Effector CD4-positive, alpha-beta T cell (primary cell): Measurements from ENCODE around the gene PITX1.

Experiments
- DNase-seq: peaks from one replicate; pipeline ENCODE4 v3.0.0-alpha.2; 2020

PITX1 gene

DNA sequence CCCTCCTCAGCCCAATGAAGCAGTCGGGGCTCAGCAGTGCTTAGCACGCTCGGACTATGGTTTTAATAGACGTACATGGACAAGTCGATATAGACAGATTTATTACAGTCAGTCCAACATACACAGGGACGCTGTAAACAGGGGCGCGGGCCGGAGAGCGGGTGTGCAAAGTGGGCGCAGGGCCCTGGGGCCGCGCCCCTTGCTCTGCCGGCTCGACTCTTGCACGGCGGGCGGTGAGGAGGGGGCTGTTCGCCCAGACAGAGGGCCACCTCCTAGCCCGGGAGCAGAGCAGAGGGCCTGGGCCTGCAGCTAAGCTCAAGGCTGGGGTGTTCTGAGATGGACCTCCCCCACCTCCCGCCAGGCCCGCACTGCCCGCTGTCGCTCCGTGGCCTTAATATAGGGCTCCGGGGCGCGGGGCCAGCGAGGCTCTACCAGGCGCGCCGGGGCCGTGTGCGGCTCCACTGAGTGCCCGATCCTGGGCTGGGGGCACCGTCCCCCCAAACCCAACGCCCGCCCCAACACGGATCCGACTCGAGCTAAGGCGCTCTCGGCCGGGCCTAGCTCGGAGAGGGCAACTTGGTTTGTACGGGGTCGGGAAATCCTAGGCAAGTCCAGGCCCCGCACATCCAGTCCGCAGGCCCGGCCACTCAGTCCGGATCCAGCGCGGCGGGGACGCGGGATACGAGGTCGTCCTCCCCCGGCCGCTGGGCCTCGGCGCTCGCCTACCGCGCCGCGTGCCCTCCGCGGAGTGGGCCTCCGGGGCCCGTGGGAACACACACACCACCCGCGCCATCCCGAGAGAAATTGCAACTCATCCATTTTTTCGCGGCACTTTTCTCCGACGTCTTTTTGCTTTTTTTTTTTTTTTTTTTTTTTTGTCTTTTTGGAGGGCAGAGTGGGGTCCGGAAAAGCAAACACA, 6.1 kb downstream of the PITX1 start:
- DNase-seq = no peak

DNA sequence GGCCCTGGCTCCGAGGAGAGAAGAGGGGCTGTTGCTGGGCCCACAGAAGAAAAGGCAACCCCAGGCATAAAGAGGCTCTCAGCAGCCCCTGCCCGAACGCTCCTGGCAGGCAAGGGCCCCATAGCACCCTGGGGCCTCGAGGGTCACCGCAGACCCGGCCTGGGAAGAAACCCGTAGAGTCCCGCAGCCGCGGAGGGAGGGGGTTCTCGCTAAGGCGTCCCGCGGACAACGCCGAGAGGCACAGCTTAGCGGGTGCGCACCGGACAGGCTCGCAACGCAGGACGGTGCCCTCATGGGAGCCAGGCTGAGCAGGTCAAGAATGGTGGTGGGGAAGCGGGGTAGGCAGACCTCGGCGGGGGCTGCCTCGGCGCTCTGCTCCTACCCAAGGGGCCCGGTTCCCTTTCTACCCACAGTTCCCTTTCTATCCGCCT, 6.7 kb downstream of the PITX1 start:
- DNase-seq = no peak

DNA sequence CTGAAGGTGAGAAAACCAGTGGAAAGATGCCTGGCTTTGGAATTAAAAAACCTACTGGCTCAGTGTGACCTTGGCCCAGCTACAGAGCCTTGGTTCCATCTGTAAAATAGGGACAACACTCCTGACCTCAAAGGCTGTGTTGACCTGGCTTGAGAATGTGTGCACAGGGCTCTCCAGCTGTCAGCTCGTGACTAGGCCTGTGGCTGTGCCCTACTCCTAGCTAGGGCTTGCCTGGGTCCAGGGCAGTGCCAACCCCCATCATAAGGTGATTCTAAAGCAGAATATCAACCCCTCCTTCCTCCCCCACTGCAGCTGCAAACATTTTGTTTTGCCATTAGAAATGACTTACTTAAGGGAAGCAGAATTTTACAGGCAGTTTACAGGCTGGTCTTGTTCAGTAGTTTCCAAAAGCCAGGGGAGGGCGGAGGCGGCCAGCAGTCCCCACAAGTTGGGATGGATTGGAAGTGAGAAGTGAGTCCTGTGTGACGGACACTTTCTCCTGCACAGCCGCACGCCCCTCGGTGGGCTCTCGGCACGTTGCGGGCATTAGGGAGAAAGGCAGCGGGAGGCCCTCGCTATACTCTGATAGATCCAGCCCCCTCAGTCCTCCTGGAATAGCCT, 7.3 kb downstream of the PITX1 start:
- DNase-seq = no peak

DNA sequence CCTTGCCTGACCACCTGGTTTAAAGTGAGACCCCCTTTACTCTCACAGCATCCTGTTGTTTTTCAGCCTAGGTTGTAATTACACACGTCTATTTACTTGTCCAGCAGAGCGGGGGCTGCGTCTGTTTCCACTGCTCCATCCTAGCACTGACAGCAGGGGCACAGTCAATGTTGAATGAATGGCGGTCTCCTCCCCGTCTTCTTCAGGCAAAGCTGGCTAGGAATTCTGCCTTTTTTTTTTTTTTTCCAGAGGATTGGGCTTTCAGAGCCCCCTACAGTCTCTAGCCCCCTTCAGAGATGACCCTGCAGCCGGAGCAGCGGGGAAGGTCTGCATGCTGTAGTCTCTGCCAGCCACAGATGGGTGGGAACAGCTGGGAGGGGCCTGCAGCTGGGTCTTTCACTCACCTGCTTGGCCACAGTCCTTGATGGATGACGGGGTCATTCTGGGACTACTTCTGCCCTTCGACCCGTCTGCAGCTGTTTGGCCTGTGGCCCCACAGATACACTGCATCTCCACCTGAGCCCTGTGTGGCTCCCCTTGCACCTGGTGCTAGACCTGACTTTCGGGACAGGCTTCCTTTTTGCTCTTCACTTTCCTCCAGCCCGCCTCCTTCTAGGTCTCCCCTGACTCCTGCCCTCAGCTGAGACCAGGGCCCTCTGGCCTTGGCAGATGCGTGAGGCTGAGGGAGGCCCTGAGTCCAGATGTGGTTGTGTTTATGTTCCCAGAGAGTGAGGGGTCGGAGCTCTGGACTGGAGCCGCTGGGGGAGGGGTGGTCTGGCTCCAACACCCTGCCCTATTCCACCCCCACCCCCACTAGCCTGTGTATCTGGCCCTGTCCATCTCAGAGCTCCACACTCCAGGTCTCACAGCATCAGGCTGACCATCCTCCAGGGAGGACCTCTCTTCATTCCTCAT, 8.0 kb downstream of the PITX1 start:
- DNase-seq = no peak

DNA sequence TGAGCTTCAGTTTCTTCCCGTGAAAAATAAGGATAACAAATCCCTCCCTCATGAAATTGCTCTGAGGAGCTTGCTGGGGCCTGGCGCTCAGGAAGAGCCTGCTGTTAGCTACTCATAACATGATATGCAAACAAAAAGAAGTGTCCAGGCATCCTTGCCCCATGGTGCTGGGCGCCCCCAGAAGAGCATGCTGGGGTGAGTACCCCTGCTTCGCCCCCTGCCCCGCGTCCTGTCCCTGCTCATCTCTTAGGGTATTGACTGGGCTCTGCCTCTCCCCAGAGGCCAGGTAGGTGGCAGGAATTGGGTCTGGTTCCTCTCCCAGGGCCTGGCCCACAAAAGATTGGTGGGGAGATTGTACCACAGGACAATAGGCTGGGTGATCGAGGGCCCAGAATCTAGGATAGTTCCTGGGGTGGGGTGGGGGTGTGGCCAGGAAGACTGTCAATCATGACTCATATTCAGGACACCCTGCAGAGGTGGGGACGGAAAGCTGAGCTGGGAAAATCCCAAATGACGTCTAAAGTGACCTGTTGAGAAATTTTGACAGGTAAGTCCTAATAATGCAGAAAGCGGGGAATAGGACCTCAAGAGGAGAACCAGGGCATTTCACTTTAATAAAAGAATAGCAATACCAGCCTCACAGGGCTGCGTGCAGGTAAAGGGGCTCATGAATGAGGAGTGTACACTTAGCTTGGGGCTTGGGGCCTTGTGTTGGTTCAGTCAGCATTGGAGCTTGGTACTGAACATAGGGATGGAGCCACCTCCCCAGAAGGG, 8.9 kb downstream of the PITX1 start:
- DNase-seq = no peak

DNA sequence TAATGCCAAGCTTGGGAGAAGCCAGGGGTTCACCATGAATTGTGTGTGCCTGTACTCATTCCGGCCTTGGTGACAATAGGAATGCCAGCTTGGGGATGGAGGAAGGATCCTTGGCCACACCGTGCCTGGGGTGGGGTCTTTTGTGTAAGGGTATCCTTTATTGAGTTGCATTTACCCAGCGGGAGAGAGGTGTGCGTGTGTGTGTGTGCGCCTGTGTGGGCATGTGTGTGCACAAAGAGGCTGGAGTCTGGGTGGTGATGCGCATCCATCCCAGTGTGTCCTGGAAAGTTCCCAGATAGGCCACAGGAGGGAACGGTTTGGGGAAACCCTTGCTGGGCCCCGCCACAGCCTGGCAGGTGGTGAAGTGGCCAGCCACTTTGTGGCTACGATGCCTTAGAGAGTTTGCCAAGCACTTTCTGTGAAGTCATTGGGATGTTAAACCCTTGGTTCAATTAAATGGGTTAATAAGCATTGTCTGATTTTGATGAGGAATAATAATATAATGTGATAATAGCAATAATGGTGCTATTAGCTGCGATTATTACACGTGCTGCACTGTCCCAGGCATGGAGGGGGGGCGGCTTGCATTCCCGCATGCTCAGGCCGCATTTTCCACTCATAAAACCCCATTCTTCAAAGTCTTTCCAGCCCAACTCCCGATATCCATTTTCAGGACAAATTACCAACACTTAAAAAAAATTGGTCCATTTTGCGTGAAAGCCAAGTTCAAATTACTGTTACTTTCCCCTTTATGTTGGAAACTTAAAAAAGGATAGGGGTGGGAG, 13.7 kb downstream of the PITX1 start:
- DNase-seq = no peak

DNA sequence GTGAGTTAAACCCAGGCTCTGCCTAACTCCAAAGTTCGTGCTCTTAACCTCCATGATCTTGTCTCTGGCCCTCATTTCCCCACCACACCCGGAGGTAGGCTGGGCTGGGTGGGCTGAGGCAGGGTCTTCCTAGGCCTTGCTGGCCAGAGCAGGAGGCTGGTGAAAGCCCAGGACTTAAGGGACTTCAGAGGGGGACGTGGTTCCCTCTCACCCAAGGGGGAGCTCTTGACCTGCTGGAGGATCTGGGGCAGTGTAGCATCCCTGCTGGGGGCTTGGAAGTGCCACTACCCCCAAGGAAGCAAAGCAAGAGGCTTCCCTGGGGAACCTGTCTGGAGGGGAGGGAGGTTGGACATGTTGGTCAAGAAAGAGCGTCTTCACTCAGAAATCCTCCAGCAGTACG, 14.7 kb downstream of the PITX1 start:
- DNase-seq = no peak

DNA sequence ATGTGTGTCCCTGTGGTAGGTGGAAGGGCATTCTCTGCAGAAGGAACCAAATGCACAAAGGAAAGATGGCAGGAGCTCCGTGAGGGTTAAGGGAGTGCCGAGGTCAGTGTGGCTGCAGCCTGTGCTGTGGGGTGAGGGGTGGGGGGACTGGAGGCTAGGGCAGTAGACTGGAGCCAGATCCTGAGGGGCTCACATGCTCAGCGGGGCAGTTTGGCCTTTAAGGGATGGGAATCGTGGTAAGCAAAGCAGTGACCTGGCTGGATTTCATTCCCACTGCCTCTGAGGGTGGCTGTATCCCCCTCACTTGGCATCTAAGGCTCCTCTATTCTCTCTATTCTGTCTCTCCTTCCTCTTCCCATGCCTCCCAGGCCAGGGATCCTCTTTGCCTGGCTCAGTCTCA, 15.6 kb downstream of the PITX1 start:
- no peak for DNase-seq

DNA sequence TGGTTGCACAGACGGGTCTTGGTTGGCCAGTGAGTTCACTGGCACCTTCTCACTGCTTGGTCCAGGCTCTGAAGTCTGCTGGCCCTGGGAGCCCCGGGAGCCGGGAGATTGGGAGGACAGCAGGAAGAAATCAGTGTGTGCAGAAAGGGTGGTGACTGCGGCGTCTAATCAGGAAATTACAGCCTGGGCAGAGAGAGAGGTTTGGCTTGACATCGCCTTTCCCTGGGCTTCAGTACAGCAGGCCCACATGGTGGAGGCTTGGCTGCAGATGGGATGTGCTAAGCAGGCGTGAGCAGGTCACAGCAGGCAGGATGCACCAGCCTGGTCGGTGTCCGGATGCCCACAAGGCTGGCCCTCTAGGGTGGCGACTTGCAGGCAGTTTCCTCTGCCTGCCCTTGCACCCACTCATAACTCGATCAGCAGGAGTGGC, 17.2 kb downstream of the PITX1 start:
- no peak for DNase-seq

DNA sequence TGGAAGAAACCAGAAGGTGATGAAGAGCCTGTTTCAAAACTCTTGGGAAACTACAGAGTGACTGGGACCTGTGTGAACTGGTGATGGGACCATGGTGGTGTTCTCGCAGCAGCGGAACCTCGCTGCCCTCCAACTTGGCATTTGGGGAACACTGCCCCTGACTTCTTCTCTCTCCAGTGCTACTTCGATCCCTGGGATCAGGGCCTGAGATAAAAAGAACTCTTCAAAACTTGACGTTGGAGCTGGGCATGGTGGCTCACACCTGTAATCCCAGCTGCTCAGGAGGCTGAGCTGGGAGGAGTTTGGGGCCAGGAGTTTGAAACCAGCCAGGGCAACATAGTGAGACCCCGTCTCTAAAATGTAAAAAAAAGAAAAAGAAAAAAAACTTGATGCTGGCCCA, 18.1 kb downstream of the PITX1 start:
- no peak for DNase-seq

DNA sequence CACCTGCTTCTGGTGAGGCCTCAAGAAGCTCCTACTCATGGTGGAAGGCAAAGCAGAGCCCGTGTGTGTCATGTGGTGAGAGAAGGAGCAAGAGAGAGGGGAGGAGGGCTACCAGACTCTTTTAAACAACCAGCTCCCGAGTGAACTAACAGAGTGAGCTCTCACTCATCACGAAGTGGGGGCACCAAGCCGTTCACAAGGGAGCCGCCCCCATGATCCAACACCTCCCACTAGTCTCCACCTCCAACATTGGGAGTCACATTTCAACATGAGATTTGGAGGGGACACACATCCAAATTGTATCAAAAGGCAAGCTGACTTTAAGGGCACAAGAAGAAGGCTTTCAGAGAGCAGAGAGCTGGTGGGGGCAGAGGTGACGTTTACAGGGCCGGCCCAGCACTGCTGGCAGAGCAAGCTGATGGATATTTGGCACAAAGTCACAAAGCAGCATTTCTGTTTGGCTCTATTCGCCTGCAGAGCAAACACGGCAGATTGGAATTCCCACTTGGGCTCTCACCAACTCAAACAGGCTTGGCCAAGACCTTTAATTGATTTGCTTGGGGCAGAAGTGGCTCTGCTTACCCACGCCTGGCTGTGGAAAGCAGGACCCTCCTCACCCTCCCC, 20.0 kb downstream of the PITX1 start:
- DNase-seq = no peak

DNA sequence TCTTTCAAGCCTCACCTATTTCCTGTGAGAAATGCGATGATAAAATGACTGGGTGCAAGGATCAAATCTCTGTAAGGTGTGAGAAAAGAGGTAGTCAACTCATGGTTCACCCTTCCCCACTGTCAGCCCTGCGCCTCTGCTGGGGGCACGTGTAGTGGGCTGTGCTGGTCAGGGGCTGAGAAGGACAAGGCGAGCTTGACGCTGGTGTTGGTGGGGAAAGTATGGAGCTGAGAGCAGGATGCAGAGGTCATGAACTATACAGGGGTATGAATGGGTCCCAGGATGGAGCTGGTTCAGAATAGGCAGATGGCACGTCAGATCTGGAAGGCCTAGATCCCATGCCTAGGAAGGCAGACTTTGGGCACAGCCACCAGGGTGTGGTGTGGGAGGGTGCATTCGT, 20.6 kb downstream of the PITX1 start:
- no peak for DNase-seq

DNA sequence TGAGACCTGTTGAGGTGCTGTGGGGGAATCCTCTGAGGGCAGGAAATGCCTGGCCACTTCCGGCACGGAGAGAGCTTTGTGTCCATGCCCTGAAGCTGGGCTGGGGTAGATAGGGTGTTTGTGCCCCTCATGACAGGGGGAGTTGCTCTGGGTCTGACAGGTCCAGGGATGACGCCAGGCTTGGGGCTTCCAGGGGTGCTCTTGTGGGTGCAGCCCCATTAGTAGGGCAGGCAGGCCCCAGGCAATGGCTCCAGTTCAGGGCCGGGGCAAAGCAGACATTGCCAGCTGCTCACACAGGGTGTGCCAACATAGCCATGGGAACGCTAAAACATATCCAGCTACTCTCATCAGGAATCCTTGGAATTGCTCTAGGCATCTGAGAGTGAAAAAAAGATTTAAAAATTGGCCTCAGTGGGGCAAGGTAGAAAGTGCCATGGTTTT, 21.1 kb downstream of the PITX1 start:
- no peak for DNase-seq

DNA sequence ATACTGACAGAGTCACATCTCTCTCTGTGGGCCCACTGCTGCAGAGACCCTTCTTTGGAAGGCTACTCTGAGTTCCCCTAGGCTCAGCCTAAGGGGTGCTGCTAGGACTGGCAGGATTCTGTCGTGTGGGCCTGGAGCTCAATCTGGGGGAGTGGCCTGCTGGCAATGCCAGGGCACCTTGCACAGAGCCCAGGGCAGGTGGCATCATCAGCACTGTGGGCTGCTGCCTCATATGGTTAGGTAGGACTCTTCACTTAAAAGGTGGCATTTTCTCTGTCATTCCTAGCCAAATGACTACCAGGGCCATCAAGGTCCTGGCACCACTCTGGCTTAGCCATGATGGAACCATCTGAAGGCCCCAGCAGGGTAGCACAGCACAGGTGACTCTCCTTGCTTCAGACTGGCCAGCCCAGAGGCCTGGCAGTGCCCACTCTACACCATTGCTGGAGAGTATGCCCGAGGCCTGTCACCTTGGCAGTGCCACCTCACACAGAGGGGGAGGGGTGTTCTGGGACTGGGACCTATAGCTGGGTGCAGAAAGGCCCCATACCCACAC, 21.9 kb downstream of the PITX1 start:
- DNase-seq = no peak

DNA sequence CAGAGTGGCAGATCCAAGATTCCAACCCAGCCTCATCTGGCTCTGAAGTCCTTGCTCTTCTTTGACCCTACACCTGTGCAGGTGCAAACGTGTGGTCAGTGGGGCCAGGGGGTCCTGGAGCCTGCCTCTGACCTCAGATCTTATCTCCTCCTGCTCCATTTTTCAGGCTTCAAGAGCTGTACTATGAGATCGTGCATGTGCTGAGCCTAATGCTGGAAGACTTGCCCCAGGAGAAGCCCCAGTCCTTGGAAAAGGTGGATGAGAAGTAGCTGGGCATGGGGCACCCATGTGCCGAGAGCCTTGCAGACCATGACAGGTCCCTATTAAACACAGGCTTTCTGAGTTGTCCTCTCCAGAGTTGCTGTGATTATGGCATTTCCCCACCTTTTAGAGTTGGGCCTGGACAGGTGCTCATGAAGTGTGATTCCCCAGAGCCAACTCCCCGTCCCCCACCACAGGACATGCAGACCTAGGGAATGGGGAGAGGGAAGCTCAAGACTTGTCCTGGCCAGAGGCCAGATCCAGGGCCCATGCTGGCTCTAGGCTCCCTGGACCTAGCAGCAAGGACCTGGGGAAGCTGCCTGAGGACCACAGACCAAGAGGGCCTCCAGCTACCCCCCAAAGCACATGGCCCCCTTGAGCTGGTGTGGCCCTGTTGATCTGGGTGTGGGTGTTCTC, 22.5 kb downstream of the PITX1 start:
- no peak for DNase-seq

DNA sequence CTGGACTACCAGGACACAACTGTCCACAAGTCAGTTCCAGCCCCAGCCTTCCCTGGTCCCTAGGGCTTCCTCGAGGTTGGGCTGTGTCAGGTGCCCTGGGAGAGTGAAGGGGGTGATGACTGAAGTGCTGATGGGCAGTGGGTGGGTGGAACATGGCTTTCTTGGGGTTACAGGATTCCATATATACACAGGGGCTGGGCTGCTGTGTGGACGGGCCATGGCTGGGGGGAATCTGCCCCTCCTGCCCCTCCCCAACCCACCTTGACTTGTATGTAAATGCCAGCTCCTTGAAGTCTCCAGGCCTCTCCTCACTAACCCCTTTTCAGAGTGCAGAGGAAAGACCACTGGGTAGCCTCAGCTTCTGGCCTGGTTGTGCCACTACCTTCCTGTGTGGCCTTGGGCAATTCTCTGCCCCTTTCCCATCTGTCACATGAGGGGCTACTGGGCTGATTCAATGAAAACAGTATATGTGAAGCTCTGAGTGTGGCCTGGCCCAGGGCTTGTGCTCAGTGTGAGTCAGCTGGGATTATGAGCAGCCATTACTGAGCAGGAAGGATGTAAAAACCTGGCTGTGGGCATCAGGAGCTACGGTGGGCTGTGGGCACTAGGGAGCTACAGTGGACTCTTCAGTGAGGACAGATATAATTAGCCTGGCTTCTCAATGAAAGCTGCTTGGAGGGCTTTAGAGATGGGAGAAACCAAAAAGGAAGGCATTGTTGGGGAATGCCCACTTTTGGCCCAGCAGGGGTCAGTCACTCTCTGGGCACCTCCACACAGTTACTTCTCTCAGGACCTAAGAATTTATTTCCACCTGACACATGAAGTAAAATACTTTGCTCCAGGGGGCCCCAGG, 23.3 kb downstream of the PITX1 start:
- no peak for DNase-seq

DNA sequence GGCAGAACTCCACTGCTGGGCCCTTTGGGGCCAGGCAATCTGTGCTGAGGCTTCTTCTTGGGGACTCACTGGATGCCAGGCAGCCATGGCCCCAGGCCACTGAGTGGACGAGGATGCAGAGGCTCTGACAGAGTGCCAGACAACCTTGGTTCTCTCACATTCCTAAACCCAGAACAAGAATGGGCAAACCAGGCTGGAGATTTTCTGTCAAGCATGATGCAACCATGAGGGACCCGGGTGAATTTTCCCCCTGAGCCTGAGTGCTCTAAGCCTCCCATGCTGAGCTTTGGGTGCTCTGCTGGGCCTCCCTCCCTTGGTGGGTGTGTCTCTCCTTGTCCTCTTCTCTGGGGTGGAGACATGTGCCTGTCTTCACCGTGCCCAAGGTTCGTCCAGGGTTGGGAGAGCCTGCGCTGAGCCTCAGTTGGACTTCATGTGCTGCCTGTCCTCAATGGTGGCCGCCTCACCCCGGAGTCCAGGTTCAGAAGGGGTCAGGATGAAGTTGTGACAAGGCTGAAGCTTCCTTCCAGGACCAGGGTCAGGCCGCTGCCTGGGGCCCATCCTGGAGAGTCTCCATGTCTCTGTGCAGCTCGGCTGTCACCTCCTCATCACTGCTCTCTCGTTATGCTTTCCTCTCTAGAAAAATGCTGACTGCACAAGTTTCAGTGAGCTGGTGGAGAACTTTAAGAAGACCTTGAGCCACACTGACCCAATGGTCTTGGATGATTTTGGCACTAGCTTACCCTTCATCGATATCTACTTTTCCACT, 24.1 kb downstream of the PITX1 start:
- DNase-seq = no peak

DNA sequence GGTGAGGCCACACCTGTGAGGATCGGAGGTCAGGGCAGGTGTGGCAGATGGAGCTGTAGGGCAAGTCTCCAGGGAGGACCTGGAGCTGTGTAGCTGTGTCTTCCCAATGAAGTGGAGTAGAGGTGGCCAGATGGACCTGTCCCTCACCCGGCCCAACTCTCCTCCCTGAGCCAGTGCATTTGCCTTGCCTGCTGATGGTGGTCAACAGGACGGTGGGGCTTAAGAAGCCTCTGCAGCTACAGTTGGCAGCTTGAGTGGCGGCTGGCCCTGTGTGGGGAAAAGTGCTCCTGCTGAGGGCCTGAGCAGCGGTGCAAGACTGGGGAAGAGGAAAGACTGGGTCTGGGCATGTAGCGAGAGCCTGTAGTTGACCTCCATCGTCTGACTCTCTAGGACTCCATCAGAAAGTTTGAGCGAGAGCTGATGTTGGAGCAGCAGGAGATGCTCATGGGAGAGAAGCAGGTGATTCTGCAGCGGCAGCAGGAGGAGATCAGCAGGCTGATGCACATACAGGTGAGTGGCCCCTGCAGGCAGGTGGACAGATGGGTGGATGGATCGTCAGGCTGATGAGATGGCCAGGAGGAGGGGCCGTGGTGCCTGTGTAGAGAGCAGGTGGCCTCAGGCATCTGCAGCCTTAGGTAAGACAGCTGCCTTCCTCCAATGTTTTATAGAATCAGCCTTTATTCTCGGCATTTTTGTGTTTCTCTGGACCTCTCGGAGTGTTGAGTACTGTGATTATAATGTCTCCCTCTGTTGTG, 24.9 kb downstream of the PITX1 start:
- DNase-seq = no peak
